Panc1 (cell line): ENCODE measurements around the gene CTDSP1.

Source experiments
- POLR2AphosphoS5 ChIP-seq: IDR thresholded peaks from 2 replicates; pipeline ENCODE4 v1.6.1; 2012; ENCODE audit warnings: mild to moderate bottlenecking, low read depth, low read length, moderate library complexity
- SIN3A ChIP-seq: IDR thresholded peaks from 2 replicates; pipeline ENCODE4 v1.6.1; 2012; ENCODE audit warnings: low read depth, mild to moderate bottlenecking, low read length, moderate library complexity, borderline replicate concordance; ENCODE audit not compliant: insufficient read depth
- TCF7L2 ChIP-seq: IDR thresholded peaks from 2 replicates; pipeline ENCODE4 v1.6.1; 2011; ENCODE audit warnings: mild to moderate bottlenecking, low read depth, low read length, inconsistent platforms
- TF ChIP-seq, protein P1 (sequence below): fragments of 450-650 bp; IDR thresholded peaks from 2 replicates; pipeline ENCODE4 v1.5.1; 2017; ENCODE audit warnings: mild to moderate bottlenecking
- TF ChIP-seq, protein P2 (sequence below), 2 experiments: IDR thresholded peaks; 2 replicates each; pipeline ENCODE4 v1.6.1; 2011 to 2012; ENCODE audit warnings: low read depth in 2 of 2, control low read depth in 1 of 2, low read length in 1 of 2, mild to moderate bottlenecking in 1 of 2, moderate library complexity in 1 of 2; ENCODE audit not compliant: insufficient read depth in 1 of 2

DNA sequence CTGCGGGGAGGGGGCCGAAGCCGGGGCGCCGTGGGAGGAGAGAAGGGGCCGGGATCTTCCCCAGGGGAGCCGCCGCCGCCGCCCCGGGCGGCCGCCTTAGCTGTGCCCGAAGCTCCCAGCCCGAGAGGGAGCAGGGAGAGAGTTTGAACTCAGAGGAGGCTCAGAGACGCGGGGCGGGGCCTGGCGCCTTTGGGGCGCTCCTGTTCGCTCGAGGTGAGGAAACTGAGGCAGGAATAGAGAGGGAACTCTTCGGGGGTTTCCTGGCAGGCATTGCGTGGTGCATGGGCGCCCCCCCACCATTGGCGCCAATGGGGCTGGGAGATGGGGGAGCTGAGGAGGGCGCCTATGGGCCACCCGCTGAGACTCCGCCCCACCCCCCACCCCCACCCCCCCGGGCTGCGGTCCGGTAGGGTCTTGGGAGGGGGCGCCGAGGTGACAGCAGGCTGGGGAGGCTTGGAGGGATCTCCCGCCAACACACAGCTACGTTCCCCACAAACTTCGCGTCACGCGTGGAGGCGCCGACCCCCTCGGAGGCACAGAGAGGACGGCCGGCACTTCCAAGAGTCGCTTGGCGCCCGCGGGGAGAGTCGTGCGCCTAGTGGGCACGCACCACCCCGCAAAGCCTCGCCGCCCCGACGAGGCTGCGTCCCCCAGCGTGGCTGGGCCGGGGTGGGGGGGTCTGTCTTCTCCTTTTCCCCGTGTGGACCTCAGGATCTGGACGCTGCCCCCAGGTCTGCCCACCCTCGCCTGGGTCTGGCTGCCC, 680 bp downstream of the CTDSP1 start:
- TF ChIP-seq, protein P1, sequence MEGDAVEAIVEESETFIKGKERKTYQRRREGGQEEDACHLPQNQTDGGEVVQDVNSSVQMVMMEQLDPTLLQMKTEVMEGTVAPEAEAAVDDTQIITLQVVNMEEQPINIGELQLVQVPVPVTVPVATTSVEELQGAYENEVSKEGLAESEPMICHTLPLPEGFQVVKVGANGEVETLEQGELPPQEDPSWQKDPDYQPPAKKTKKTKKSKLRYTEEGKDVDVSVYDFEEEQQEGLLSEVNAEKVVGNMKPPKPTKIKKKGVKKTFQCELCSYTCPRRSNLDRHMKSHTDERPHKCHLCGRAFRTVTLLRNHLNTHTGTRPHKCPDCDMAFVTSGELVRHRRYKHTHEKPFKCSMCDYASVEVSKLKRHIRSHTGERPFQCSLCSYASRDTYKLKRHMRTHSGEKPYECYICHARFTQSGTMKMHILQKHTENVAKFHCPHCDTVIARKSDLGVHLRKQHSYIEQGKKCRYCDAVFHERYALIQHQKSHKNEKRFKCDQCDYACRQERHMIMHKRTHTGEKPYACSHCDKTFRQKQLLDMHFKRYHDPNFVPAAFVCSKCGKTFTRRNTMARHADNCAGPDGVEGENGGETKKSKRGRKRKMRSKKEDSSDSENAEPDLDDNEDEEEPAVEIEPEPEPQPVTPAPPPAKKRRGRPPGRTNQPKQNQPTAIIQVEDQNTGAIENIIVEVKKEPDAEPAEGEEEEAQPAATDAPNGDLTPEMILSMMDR = no peak
- no peak for TF ChIP-seq TCF7L2
- TF ChIP-seq POLR2AphosphoS5 = no peak; the same call in 1 of the 2 replicates
- no peak for TF ChIP-seq SIN3A
- TF ChIP-seq, protein P2, sequence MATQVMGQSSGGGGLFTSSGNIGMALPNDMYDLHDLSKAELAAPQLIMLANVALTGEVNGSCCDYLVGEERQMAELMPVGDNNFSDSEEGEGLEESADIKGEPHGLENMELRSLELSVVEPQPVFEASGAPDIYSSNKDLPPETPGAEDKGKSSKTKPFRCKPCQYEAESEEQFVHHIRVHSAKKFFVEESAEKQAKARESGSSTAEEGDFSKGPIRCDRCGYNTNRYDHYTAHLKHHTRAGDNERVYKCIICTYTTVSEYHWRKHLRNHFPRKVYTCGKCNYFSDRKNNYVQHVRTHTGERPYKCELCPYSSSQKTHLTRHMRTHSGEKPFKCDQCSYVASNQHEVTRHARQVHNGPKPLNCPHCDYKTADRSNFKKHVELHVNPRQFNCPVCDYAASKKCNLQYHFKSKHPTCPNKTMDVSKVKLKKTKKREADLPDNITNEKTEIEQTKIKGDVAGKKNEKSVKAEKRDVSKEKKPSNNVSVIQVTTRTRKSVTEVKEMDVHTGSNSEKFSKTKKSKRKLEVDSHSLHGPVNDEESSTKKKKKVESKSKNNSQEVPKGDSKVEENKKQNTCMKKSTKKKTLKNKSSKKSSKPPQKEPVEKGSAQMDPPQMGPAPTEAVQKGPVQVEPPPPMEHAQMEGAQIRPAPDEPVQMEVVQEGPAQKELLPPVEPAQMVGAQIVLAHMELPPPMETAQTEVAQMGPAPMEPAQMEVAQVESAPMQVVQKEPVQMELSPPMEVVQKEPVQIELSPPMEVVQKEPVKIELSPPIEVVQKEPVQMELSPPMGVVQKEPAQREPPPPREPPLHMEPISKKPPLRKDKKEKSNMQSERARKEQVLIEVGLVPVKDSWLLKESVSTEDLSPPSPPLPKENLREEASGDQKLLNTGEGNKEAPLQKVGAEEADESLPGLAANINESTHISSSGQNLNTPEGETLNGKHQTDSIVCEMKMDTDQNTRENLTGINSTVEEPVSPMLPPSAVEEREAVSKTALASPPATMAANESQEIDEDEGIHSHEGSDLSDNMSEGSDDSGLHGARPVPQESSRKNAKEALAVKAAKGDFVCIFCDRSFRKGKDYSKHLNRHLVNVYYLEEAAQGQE (IDR thresholded peaks at IDR 0.05; ENCODE audit: insufficient read depth in 1 of 2, low read depth in 2 of 2, low read length in 1 of 2) = no peak
